Activated naive CD4-positive, alpha-beta T cell (primary cell): ENCODE results near the gene CRYGB.
"Not testable (repeated sequence)": the region's sequence is repeated elsewhere in the genome, so short reads cannot be mapped to it uniquely, and the experiment has no call there.

Source experiments
- DNase-seq, 4 experiments: peaks; one replicate each; lab custom pipeline; 2025; lab: John Stamatoyannopoulos, UW

CRYGB gene

DNA sequence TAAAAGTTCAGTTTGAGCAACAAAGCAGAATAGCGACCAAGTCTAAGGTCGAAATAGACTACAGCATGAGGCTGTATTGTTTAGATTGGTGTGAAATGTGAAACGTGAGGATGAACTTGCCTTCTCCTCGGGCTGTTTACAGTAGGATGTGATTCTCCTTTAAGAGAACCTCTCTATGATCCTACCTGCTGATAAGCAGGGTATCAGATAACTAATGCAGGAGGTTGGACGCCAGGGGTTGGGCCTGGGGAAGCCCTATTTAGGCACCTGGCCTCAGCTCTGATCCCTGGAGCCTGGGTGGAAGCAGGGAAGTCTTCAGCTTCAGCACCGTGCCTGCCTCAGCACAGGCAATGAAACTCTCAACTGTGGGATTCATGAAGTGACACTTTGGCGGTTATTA lies 33.0 kb downstream of the CRYGB start:
- no peak for DNase-seq

GRCh38 chr2:208112273-208112745 lies 33.6 kb downstream of the CRYGB start:
- DNase-seq: not testable (repeated sequence)

DNA sequence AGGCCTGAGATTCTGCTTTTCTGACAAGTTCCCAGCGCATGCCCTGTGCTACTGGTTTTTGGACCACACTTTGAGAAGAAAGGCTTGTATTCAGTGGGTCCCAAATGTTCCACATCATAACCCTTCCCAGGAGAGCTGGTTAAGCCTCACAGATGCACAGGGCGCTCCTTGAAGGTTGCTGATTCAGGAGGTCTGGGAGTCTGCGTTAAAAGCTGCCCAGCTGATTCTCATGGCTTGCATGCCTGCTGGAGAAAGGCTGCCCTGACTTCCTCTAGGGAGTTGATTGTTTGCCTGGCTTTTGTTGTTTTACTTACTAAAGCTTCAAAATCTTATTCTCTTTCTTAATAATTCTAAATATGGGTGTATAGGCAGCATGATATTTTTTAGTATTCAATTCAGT lies 42.3 kb downstream of the CRYGB start:
- DNase-seq: no peak

DNA sequence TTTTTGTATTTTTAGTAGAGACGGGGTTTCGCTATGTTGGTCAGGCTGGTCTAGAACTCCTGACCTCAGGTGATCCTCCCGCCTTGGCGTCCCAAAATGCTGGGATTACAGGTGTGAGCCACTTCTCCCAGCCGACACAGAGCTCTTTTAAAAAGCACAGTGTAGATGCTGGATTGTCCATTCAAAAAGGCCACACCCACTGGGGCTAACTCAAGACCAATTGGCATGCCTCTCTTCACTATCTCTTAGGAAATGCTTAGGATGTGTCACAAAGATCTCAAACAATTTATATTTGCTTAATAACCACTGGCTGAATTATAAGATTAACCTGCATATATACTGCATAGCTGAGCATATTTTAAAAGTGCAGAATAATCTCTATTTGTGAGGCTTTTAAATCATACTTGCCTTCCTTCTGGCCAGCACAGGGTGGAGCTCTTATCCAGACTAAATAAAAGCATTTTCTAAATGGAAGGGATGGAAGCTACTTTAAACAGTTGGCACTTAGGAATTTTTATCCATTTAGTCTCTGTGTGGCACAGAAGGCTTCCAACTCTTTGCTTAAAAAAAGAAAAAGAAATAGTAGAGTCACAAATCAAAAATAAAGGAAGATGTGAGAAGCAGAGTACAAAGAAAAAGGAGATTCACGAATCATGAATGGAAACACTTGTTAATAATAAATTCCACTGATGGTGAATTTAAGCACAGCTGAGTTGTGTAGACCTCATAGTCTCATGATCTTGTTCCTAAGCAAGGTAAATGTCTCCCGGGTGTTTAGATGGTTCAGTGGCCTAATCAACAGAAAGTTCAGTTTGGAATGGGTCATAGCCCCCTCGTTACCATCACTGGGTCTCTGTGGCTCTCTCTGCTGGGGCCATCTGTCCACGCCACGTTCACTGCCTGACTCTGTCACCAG lies 44.0 kb downstream of the CRYGB start:
- no peak for DNase-seq

- DNase-seq: no peak
These were observed 46.1 kb downstream of the CRYGB start for GRCh38 chr2:208099682-208100470.

GRCh38 chr2:208098701-208099100 lies 47.3 kb downstream of the CRYGB start:
- DNase-seq: not testable (repeated sequence)

DNA sequence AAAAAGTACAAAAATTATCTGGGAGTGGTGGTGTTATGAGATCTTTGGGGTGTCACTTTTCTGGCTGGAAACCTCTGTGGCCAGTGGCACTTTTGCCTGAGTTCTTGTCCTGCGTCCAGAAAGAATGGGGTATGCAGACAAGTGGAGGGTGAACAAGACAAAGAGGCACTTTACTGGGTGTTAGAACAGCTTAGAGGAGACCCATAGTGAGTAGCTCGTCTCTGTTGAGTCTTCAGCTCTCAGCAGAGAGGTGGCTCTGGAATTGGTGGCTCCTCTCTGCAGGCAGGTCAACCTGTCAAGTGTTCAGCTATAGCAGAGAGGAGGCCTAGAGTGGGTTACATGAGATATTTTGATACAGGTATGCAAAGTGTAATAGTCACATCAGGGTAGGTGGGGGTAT lies 47.7 kb downstream of the CRYGB start:
- no peak for DNase-seq

GRCh38 chr2:208097801-208098200 lies 48.2 kb downstream of the CRYGB start:
- DNase-seq: no peak

- DNase-seq: no peak
These were observed 48.6 kb downstream of the CRYGB start for GRCh38 chr2:208097313-208097712.

- DNase-seq: no peak
These were observed 49.9 kb downstream of the CRYGB start for GRCh38 chr2:208096080-208096479.

DNA sequence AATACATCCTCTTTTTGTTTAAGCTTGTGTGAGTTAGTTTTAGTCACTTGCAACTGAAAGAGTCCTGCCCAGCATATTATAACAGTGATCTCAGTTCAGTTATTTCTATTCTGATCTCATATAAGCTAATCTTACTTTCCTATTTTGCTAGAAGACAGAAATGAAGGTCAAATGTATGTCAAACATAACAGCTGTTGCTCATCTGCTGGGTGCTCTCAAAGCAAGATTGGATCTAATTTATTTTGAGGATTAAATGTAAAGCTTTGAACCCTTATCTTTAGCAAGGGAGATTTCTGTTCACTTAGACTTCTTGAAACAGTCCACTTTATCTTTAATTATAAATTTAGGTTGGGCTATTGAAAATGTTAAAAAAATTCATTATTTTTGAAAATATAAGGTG lies 52.8 kb downstream of the CRYGB start:
- DNase-seq: no peak
